Measurements from ENCODE around the gene SLC25A15.

SLC25A15 gene

GRCh38 chr13:40789275-40790153 is at the start of gene SLC25A15:
SLC25A15 (plus strand) TSS chr13:40789611; CDS start chr13:40793227, 3,616 bp downstream.
- no peak for DNase-seq

- no peak for DNase-seq
These were observed 40.1 kb upstream of the SLC25A15 start for GRCh38 chr13:40749327-40749726.

GRCh38 chr13:40755082-40755700 is 34.2 kb upstream of the SLC25A15 start:
- DNase-seq = no peak

- DNase-seq = no peak
These were observed 33.4 kb upstream of the SLC25A15 start for GRCh38 chr13:40756042-40756441.

GRCh38 chr13:40758811-40759210 is 30.6 kb upstream of the SLC25A15 start:
- DNase-seq = no peak

- DNase-seq = no peak
These were observed 26.6 kb upstream of the SLC25A15 start for GRCh38 chr13:40762849-40763248.

- DNase-seq = no peak
These were observed 24.6 kb upstream of the SLC25A15 start for GRCh38 chr13:40764587-40765403.

GRCh38 chr13:40765602-40766001 is 23.8 kb upstream of the SLC25A15 start:
- no peak for DNase-seq

GRCh38 chr13:40769970-40770369 is 19.4 kb upstream of the SLC25A15 start:
- DNase-seq = no peak

- no peak for DNase-seq
These were observed 18.8 kb upstream of the SLC25A15 start for GRCh38 chr13:40770609-40770933.

GRCh38 chr13:40770934-40771618 is 18.3 kb upstream of the SLC25A15 start, which contains the start of gene MRPS31:
MRPS31 (minus strand) TSS chr13:40771190; CDS start chr13:40771136, 54 bp downstream.
- DNase-seq = peak; percentile 63

GRCh38 chr13:40772765-40773473 is 16.5 kb upstream of the SLC25A15 start:
- DNase-seq = no peak

GRCh38 chr13:40774672-40775071 is 14.7 kb upstream of the SLC25A15 start:
- no peak for DNase-seq

GRCh38 chr13:40776232-40776631 is 13.2 kb upstream of the SLC25A15 start:
- no peak for DNase-seq

GRCh38 chr13:40776681-40777165 is 12.7 kb upstream of the SLC25A15 start:
- no peak for DNase-seq

GRCh38 chr13:40777166-40777808 is 12.1 kb upstream of the SLC25A15 start:
- no peak for DNase-seq

GRCh38 chr13:40777809-40778175 is 11.6 kb upstream of the SLC25A15 start:
- DNase-seq = no peak

GRCh38 chr13:40779049-40779448 is 10.4 kb upstream of the SLC25A15 start:
- no peak for DNase-seq

- DNase-seq = no peak
These were observed 9.6 kb upstream of the SLC25A15 start for GRCh38 chr13:40779796-40780285.

- DNase-seq = no peak
These were observed 8.5 kb upstream of the SLC25A15 start for GRCh38 chr13:40780822-40781401.

- DNase-seq = no peak
These were observed 7.7 kb upstream of the SLC25A15 start for GRCh38 chr13:40781717-40782116.
